ENCODE measurements around the gene DPM3. TPM values are rescaled to one million over a fixed set of nuclear protein-coding genes. Genes with fewer than 3 reads are reported as not detected.
A peak's percentile ranks its signal among the peaks of the same experiment; 100 is the strongest.
"Not testable (repeated sequence)": the region's sequence is repeated elsewhere in the genome, so short reads cannot be mapped to it uniquely, and the experiment has no call there.

Gene DPM3
- total and polyA plus RNA-seq, 9 of the 15 experiments (the other 6 are each of a cell fraction or from before 2014, with no cell fraction given) = 3.7 to 120 (median 36.4) TPM

DNA sequence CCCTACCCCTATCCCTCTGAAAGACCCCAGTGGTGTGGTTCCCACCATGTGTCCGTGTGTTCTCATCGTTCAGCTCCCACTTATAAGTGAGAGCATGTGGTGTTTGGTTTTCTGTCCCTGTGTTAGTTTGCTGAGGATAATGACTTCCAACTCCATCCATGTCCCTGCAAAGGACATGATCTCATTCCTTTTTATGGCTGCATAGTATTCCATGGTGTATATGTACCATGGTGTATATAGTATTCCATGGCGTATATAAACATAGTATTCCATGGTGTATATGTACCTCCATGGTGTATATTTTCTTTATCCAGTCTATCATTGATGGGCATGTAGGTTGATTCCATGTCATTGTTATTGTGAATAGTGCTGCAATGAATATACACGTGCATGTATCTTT lies 23.5 kb upstream of the DPM3 start:
- FAIRE-seq; ATAC-seq; H3K79me2 ChIP-seq (ENCODE audit: control insufficient read depth, insufficient read depth, low read length); H3K36me3 ChIP-seq (ENCODE audit: control insufficient read depth, insufficient read depth, low read length); BruUV-seq (replicated peaks); in situ Hi-C loops (cut with MboI); H3K9me1 ChIP-seq (ENCODE audit: control insufficient read depth, insufficient read depth, low read length); H3K27me3 ChIP-seq (ENCODE audit: control insufficient read depth in 2 of 2, insufficient read depth in 2 of 2, low read length in 2 of 2); POLR2A ChIA-PET; H4K20me1 ChIP-seq (replicated peaks; ENCODE audit: control insufficient read depth, insufficient read depth, low read length); H3K27ac ChIP-seq (ENCODE audit: extremely low read depth, low read depth, low read length); H3K4me3 ChIP-seq; H2AFZ ChIP-seq (ENCODE audit: low read depth, low read length); H3K9ac ChIP-seq (ENCODE audit: insufficient read depth in 1 of 2, low read depth in 2 of 2, low read length in 2 of 2); H3K9me3 ChIP-seq (replicated peaks; ENCODE audit: control insufficient read depth, insufficient read depth, low read depth, low read length); DNase-seq (ENCODE audit: extremely low read depth in 1 of 4, low spot score in 3 of 4); H3K4me2 ChIP-seq (ENCODE audit: insufficient read depth, low read length); intact Hi-C loops (cut with micrococcal nuclease): not testable (repeated sequence)
- WGBS (ENCODE audit: insufficient coverage, low coverage, missing lambda C conversion rate) = 75% methylated on average over 4 of the region's 4 CpGs
- TF ChIP-seq ZNF146 (CRISPR knock-in tag; IDR thresholded peaks at IDR 0.05; ENCODE audit: unreplicated experiment) (peak; percentile 80), BCOR (IDR thresholded peaks at IDR 0.05) (peak; percentile 41; the same call in 1 of the 2 replicates)
- peaks cover 4 to 11% of the 10 kb centered on the region in 2 experiments; a peak in 4 of 5 replicates for H3K4me1 ChIP-seq (replicated peaks in 1 of 2; ENCODE audit: control insufficient read depth in 2 of 2, insufficient read depth in 2 of 2, low read length in 2 of 2)
- CTCF ChIA-PET (ENCODE audit: low intra/inter-chr PET ratio) = interaction anchor here (0.6 kb wide), 1 partner anchor 78 kb away, joined by 3 read pairs; no protein-coding TSS in a partner anchor

DNA sequence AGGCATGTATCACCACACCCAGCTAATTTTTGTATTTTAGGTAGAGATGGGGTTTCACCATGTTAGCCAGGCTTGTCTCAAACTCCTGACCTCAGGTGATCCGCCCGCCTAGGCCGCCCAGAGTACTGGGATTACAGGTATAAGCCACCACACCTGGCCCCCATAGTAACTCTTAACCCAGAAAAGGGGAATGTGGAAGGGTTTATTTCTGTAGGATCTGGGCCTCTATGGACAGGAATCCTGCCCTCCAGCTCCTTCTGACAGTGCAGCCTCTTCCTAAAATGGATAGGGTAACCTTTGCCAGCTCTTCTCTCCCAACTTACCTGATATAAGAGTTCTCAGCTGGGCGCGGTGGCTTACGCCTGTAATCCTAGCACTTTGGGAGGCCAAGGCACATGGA lies 22.3 kb upstream of the DPM3 start:
- H3K4me2 ChIP-seq (ENCODE audit: insufficient read depth, low read length); in situ Hi-C loops (cut with MboI); H3K36me3 ChIP-seq (ENCODE audit: control insufficient read depth, insufficient read depth, low read length); H3K4me3 ChIP-seq; H3K9ac ChIP-seq (ENCODE audit: insufficient read depth in 1 of 2, low read depth in 2 of 2, low read length in 2 of 2); intact Hi-C loops (cut with micrococcal nuclease); ATAC-seq; H3K4me1 ChIP-seq (replicated peaks in 1 of 2; ENCODE audit: control insufficient read depth in 2 of 2, insufficient read depth in 2 of 2, low read length in 2 of 2); DNase-seq (ENCODE audit: extremely low read depth in 1 of 4, low spot score in 3 of 4); CTCF ChIA-PET (ENCODE audit: low intra/inter-chr PET ratio); H3K9me1 ChIP-seq (ENCODE audit: control insufficient read depth, insufficient read depth, low read length); FAIRE-seq; H3K79me2 ChIP-seq (ENCODE audit: control insufficient read depth, insufficient read depth, low read length); POLR2A ChIA-PET; BruUV-seq (replicated peaks); H3K9me3 ChIP-seq (replicated peaks; ENCODE audit: control insufficient read depth, insufficient read depth, low read depth, low read length); H2AFZ ChIP-seq (ENCODE audit: low read depth, low read length); H4K20me1 ChIP-seq (replicated peaks; ENCODE audit: control insufficient read depth, insufficient read depth, low read length); H3K27ac ChIP-seq (ENCODE audit: extremely low read depth, low read depth, low read length); H3K27me3 ChIP-seq (ENCODE audit: control insufficient read depth in 2 of 2, insufficient read depth in 2 of 2, low read length in 2 of 2): not testable (repeated sequence)
- 86% methylated on average over 6 of the region's 6 CpGs for WGBS (ENCODE audit: insufficient coverage, low coverage, missing lambda C conversion rate)

Measured in K562 (cell line).